Retina (tissue), 1 donor: ENCODE data around the gene SMARCAD1.

ENCODE experiments used
- DNase-seq: peaks from one replicate; pipeline ENCODE4 v3.0.0-alpha.2; 2016

SMARCAD1 gene, protein sequence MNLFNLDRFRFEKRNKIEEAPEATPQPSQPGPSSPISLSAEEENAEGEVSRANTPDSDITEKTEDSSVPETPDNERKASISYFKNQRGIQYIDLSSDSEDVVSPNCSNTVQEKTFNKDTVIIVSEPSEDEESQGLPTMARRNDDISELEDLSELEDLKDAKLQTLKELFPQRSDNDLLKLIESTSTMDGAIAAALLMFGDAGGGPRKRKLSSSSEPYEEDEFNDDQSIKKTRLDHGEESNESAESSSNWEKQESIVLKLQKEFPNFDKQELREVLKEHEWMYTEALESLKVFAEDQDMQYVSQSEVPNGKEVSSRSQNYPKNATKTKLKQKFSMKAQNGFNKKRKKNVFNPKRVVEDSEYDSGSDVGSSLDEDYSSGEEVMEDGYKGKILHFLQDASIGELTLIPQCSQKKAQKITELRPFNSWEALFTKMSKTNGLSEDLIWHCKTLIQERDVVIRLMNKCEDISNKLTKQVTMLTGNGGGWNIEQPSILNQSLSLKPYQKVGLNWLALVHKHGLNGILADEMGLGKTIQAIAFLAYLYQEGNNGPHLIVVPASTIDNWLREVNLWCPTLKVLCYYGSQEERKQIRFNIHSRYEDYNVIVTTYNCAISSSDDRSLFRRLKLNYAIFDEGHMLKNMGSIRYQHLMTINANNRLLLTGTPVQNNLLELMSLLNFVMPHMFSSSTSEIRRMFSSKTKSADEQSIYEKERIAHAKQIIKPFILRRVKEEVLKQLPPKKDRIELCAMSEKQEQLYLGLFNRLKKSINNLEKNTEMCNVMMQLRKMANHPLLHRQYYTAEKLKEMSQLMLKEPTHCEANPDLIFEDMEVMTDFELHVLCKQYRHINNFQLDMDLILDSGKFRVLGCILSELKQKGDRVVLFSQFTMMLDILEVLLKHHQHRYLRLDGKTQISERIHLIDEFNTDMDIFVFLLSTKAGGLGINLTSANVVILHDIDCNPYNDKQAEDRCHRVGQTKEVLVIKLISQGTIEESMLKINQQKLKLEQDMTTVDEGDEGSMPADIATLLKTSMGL

DNA sequence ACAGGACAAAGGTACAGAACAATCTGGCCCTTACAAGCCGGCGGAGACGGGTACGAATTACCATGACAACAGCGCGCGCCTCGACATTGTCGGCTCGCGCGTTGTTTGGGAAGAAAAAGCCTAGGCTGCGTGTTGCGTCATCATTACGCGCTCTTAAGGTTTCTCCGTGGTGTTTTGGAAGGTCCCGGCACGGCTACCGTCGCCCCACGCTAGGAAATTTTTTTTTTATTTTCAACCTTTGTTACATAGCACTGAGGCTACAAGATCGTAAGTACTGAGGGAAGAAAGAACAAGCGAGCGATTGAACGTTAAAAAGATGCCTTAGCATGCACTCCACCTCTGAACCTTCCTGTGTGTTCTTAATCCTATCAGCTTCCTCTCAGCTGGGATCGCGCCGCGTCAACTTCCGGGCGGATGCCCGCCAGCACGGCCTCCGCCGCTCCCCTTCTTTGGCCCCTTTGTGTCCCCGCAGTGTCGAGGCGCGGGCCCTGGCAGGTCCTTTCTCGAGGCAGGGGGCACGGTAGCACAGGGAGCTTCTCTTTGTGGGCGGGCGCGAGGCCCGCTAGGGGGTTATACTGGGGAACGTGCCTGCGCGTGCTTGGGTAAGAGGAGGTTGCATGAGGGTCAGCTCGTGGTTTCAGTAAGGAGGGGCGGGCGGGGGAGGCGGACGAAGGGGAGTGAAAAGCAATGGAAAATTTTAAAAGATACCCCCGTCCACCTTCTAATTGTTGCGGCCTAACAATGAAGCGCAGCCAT lies at the start of gene SMARCAD1:
SMARCAD1 (plus strand) TSS at position 397 of the 756 bp plus-strand sequence. CDS start 530 bp downstream, outside the sequence.
- DNase-seq: peak; percentile 99

DNA sequence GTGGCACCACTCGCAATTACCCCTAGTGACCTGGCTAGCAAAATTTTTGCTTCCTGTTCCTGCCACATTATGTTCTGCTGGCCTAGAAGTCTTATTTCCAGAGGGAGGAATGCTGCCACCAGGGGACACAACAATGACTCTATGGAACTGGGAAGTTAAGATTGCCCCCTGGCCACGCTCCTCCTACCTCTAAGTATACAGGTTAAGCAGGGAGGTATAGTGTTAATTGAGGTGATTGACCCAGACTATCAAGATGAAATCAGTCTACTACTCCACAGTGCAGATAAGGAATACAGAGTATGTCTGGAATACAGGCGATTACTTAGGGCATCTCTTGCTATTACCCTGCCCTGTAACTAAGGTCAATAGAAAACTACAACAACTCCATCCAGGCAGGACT lies 48.8 kb upstream of the SMARCAD1 start:
- no peak for DNase-seq

DNA sequence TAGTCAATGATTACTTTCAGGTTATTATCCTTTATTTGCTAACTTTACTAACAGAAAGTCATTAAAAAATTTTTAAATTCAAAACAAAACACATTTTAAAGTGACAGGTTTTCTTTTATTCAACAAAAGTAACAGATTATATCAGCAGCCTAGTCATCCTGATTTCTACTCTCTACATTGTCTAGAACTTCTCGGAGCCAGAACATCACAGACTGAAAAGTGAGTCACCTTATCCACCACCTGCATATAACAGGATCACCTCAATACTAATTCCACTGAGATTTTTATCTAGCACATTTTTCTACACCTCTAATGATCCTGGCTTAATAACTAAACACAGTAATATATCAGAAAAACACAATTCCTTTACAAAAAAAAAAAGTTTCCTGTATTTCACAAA lies 47.9 kb upstream of the SMARCAD1 start:
- no peak for DNase-seq

DNA sequence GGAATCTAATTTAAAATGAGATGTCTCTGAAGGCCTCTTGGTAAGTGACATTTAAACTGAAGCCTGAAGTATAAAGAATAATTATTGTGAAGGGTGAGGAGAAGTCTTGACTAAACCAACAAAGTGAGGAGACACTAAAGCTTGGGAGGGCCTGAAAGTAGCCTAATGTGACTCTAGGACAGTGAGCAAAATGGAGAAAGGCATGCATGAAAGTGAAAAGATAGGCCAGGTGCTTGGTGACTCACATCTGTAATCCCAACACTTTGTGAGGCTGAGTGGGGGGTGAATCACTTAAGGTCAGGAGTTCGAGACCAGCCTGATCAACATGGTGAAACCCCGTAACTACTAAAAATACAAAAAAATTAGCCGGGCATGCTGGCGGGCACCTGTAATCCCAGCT lies 46.9 kb upstream of the SMARCAD1 start:
- DNase-seq: no peak

DNA sequence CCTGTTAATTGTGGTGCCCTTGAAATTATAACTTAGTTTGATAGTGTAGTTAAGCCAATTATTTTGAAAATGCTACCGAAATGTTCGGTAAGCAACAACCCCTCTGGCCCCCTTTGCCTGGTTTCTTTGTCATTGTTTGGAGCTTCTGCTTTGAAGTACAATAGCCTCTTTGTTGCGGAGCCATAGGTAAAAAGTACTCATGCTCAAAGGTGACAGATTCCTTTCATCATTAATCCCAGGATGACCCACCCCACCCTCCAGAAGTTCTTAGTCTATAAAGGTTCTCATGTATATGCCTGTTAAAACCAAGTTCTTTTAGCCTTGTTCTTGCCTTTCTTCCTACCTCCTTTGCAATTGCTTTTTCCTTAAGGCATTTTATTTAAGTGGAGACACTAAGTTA lies 42.4 kb upstream of the SMARCAD1 start:
- no peak for DNase-seq

DNA sequence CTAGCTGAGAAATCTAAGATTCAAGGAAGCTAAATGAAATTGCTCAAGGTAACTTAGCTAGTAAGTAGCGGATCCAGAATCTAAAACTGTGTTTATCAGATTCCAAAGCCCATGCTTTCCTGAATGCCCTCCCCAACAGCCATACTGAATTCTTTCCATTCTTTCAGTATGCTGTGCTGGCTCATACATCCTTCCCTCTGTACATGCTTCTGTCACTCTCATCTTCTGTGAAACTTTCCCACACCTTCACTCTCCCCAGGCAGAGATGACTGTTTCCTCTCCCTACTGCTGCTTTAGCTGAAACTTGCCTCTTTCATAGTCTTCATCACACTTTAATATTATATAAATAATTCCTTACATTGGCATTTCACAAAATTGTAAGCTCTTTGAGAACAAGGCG lies 39.3 kb upstream of the SMARCAD1 start:
- DNase-seq: no peak

DNA sequence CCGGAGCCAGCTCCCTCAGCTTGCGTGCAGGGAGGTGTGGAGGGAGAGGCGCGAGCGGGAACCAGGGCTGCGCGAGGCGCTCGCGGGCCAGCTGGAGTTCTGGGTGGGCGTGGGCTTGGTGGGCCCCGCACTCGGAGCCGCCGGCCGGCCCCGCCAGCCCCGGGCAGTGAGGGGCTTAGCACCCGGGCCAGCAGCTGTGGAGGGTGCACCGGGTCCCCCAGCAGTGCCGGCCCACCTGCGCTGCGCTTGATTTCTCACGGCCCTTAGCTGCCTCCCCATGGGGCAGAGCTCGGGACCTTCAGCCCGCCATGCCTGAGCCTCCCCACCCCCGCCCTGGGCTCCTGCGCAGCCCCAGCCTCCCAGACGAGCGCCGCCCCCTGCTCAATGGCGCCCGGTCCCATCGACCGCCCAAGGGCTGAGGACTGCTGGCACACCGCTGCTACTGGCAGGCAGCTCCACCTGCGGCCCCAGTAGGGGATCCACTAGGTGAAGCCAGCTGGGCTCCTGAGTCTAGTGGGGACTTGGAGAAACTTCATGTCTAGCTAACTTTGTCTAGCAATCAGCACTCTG lies 37.8 kb upstream of the SMARCAD1 start:
- DNase-seq: no peak

DNA sequence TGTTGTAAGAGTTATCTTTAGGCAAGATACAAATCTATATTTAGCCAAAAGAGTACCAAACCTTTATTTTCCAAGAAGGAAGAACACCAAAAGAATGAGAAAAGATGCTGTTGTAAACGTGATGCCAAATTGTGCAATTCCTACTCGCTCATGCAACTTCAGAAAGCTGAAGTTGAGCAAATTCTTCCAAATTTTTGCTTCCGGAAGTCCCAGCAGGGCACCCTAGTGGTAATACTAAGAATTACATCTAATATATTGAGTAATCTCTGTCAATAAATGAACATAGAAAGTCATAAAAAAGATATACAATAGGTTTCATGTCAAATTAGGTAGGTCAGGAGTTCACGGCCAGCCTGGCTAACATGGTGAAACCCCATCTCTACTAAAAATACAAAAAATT lies 36.0 kb upstream of the SMARCAD1 start:
- no peak for DNase-seq

DNA sequence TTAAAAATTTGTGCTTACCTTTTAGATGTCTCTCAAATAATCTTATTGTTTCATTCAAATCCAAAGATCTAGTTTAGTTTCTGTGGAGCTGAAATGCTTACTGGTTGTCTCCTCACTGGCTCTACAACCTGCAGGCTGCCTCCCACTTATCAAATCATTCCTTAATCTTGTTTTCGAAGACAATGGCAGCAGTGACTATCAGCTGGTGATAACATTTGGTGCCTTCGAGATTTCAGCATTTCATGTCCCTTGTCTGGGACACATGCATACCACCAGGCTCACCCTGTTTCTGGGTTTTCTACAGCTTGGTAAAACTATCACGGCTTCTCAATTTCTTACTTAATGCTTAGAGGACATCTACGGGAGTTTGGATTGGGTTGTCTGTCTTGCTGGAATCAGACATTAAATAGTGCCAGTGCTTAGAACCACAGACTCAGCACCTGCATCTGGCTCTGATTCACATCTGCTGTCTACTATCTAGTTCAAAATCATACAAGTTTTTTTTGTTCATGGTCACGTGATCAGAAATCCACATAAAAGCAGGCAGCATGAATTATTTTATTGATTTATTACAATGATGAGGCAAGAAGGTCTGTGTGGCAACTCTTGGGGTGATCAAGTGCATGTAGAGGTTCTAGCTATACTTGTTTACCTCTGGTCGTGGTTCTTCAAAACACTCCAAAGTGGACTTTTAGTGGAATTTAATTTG lies 32.0 kb upstream of the SMARCAD1 start:
- no peak for DNase-seq

DNA sequence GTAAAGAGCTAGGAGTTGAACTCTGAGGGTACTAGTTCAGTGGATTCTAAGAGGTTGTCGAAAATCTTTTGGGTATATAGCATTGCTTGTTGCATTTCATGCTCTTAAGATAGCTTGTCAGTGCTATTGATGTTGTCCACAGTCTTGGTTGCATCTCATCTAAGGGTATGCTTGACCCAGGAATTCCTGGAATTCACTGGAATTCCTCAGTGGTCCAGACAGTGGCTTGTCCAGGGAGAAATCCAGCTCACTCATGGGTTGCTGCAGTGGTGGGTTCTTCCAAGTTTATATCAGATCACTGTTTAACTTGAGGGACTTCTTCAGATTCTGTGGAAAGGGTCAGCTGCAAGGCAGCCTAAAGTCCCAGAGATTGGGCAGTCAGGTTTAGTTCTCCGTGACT lies 29.8 kb upstream of the SMARCAD1 start:
- no peak for DNase-seq

DNA sequence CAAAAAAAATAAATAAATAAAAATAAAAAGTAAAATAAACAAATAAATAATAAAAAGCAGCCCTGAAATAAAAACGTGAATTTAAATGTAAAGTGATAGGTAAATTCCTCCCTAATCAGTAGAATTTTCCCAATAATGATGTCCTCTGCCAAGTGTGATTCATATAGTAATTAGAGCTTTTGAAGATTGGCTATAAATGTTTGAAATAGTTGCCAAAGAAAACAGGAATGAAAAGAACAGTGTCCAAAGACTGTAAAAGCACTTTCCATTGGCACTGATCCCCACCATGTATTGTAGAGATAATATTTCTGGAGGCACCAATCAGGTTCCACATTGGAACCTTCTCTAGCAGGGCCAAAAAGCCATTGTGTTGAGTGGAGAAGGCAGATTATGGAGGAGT lies 25.9 kb upstream of the SMARCAD1 start:
- DNase-seq: no peak

DNA sequence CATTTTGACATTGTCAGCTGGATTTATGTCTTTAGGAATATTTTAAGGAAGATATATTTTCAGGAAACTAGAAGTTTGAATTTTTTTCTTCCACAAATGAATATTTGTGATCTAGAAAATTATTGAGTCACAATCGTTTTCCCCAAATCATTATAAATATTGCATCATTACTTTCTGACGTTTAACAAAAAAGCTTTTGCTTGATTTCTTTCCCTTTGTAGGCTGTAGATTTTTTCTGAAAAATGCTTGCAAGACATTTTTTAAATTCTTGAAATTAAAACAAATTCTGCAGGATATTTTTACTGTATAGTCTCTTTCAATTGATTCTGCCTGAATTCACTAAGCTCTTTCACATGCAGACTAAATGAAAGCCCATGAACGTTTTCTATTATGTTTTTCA lies 4.9 kb upstream of the SMARCAD1 start:
- no peak for DNase-seq

DNA sequence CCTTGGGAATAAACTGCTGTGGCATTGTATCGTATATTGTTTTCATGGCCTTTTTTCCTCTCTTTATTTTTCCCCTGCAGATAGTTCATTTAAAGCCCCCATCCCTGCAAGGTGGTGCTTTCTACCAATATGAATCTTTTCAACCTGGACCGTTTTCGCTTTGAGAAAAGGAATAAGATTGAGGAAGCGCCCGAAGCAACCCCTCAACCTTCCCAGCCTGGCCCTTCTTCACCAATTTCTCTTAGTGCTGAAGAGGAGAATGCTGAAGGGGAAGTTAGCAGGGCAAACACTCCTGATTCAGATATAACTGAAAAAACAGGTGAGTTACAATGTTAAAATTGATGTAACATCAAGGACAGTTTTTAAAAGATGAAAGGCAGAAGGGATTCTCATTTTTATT lies 601 bp downstream of the SMARCAD1 start:
- no peak for DNase-seq

DNA sequence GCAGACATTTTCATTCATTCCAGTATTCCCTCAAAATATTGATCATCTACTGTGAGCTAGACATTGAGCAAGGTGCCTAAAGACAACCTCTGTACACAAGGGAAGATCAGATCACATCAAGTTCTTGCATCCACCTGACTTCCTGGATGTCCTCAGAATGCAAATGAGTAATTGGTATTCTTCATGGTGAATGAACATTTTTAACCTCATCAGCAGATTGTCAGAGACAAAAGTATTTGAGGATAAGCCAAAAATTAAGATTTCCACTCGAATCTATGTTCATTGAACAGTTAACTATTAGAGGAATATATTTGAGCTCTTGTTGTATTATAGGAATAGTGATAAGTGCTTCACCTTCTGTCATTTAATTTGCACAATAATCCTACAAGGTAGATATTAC lies 1.3 kb downstream of the SMARCAD1 start:
- no peak for DNase-seq

DNA sequence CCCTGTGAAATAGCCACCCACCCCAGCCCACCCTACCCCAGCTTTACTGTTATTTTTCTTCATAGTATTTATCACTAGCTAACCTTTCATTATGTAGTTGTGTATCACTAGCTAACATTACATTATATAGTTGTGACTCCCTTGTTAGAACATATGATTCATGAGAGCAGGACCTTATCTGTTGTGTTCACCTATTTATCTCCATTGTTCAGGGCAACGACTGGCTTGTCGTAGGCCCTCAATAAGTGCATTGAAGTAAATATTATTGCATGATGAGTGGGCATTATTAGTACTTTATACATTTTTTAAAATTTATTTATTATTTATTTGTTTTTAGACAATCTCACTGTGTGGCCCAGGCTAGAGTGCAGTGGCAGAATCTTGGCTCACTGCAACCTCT lies 4.2 kb downstream of the SMARCAD1 start:
- no peak for DNase-seq

DNA sequence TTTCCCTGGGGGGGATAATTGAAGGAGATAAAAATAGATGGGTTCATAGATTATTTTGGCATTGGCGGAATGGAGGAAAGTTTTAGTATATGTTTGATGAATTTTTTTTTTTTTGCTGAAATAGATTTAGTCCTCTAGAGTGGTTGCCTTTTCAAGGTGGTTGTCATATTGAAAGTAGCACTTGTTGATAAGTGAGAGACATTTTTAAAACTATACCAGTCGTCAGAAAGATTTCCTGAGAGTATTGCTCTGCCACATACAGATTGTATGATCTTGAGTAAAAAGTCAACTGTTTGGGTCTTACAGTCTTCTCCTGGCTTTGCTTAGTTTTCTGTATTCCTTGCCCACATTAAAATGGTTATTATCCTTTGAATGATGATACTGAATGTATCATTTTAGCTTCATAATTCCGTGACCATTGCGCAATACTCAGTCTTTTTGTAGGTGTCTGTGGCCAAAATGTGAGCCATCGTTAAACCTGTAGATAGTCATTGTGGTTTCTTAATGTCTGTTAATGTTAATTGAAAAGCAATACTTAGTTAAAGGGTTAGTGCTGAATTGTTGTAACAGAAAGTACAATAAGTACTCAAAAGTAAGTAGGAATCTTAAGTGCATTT lies 7.1 kb downstream of the SMARCAD1 start:
- DNase-seq: no peak

DNA sequence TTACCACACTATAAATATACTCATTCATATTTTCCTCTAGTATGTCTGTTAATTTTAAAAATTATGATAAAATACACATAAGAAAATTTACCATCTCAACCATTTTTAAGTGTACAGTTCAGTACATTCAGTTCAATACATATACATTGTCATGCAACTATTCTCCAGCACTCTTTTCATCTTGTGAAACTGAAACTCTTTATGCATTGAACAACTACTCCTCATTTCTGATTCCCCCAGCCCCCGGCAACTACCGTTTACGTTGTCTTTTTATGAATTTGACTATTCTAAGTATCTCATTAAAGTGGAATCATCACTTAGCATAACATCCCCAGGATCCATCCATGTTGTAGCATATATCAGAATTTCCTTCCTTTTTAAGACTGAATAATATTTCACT lies 8.7 kb downstream of the SMARCAD1 start:
- no peak for DNase-seq

DNA sequence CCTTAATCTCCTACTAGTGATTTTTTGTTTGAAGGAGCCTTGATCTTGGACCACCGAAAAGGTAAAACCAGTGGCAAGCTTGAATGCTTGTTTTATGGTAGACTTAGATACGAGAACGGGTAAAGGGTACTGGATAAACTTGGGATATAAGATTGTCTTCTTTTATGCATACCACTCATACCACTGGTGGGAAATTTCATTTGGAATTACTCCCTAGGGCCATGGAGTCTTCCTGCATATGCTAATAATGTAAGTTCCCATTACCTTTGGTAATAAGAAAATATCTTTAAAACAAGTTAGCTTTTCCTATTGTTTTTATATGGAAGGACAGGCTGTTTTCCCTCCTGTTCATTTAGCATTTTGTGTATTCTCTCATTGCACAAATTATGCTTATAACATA lies 11.7 kb downstream of the SMARCAD1 start:
- DNase-seq: no peak

DNA sequence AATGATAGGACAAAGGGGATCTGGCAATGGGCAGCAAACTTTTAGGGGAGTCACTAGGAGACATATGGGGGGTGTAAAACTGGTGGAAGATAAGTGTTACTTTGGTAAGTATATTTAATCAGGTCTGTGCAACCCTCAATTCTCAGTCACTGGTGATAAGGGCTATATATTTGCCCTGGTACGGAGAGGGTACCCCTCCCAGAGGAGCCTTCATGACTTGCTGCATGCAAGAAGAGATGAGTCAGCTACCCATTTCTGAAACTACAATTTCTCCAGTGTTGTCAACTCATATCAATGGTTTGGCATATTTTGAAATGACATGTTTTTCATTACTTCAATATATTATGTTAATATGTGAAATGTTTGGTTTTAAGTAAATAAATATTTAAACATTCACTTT lies 14.3 kb downstream of the SMARCAD1 start:
- no peak for DNase-seq

DNA sequence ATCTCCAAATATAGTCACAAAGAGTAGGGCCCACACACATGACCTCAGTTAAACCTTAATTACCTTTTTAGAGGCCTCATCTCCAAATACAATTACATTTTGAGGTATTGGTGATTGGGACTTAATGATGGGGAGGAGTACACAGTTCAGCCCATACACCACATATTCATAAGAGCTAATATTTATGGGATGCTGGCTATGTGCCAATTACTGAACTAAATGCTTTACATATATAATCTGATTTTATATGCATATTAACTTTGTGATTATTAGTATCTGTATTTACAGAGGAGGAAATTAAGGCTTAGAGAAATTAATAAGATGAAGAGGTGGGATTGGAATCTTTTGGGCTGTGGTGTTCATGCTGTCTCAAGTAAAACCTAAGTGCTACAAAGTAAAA lies 17.8 kb downstream of the SMARCAD1 start:
- no peak for DNase-seq

DNA sequence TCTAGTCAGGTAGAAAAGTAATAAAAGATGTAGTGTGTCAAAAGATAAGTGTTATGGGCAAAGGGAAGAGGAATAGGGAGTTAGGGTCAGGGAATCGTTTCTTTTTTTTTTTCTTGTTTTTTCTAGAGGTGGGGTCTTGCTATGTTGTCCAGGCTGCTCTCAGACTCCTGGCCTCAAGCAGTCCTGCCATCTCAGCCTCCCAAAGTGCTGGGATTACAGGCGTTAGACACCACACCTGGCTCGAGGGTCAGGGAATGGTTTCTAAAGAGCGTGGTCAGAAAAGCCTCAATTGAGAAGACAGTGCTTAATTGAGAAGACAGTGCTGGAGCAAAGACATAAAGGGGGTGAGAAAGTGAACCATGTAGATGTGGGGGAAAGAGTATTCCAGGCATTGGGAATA lies 19.1 kb downstream of the SMARCAD1 start:
- DNase-seq: no peak
